IgD-negative memory B cell (primary cell): ENCODE results near the gene CAMK2A. TPM values are rescaled to one million over a fixed set of nuclear protein-coding genes. Genes with fewer than 3 reads are reported as not detected.

ENCODE experiments used
- H3K27ac Mint-ChIP-seq, 3 donors: one replicate each; pipeline ENCODE4 v1.8.0; 2020 to 2022; ENCODE audit warnings: mild to moderate bottlenecking in 3 of 3, mixed read lengths in 3 of 3, moderate library complexity in 1 of 3
- H3K27me3 Mint-ChIP-seq: one replicate; pipeline ENCODE4 v1.8.0; 2021; ENCODE audit warnings: mixed read lengths
- H3K36me3 Mint-ChIP-seq: one replicate; pipeline ENCODE4 v1.8.0; 2020; ENCODE audit warnings: mild to moderate bottlenecking, mixed read lengths
- H3K4me1 Mint-ChIP-seq, 3 donors: one replicate each; pipeline ENCODE4 v1.8.0; 2020 to 2022; ENCODE audit warnings: mixed read lengths in 3 of 3, mild to moderate bottlenecking in 1 of 3
- H3K4me3 Mint-ChIP-seq, 4 donors: one replicate each; pipeline ENCODE4 v1.8.0; 2020 to 2022; ENCODE audit warnings: mild to moderate bottlenecking in 4 of 4, mixed read lengths in 4 of 4, moderate library complexity in 3 of 4
- H3K9me3 Mint-ChIP-seq, 3 donors: one replicate each; pipeline ENCODE4 v1.8.0; 2020 to 2021; ENCODE audit warnings: mixed read lengths in 3 of 3, mild to moderate bottlenecking in 1 of 3
- polyA plus RNA-seq: library from polyadenylated mRNA; unstranded; fragments of 300-500 nt; fragmentation: Illumina TruSeq; gene quantifications from one replicate; pipeline ENCODE4 v1.2.3, GENCODE V29; 2021

Gene CAMK2A
- polyA plus RNA-seq, 1 donor from 2014 or later, result not detected

DNA sequence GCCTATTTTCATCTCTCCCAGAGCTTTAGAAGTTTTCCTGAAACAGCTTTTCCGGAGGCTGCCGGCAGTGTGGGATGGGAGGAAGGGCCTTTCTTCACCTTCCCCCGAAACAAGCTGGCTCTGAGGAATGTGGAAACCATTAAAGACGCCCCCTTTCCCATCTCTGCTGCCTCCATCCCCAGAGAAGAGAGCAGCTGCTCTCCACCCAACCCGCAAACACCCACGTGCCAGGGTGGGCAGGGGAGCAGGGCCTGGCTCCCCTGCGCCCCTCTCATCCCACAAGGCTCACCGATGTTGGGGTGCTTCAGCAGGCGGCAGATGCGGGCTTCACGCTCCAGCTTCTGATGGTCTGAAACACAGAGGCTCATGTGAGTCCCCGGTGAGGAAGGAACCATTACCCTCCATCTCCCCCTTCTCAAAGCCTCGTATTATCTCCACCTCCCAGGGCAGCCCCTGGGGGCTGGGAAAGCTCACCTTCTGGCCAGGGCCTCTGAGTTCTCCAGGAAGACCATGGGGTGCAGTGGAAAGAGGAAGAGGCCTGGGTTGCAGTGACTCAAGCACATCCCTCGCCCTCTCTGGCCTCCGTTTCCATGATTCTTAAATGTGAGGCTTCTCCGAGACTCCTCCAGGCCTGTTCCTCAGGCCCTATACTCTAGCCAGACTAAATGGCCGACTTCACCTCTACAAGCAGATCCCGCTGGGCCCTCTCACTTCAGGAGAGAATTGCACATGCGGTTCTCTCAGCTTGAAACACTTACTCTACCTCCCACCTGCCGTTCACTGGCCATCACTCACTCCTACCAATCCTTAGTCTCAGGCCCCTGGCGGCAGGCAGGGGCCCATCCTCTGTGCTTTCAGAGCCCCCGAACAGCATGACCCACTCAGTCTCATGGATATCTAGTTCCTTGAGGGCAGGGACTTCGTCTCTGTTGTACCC lies 24.6 kb downstream of the CAMK2A start:
- Mint-ChIP-seq H3K27ac (no peak overlapping the region), H3K4me1 (peaks cover 0 to 1% (median 0%) of the 10 kb centered on the region in 3 donors), H3K36me3 (no peaks in the 10 kb centered on the region), H3K4me3 (no peak overlapping the region), H3K9me3 (no peaks in the 10 kb centered on the region), H3K27me3 (peaks cover 12% of the 10 kb centered on the region)

DNA sequence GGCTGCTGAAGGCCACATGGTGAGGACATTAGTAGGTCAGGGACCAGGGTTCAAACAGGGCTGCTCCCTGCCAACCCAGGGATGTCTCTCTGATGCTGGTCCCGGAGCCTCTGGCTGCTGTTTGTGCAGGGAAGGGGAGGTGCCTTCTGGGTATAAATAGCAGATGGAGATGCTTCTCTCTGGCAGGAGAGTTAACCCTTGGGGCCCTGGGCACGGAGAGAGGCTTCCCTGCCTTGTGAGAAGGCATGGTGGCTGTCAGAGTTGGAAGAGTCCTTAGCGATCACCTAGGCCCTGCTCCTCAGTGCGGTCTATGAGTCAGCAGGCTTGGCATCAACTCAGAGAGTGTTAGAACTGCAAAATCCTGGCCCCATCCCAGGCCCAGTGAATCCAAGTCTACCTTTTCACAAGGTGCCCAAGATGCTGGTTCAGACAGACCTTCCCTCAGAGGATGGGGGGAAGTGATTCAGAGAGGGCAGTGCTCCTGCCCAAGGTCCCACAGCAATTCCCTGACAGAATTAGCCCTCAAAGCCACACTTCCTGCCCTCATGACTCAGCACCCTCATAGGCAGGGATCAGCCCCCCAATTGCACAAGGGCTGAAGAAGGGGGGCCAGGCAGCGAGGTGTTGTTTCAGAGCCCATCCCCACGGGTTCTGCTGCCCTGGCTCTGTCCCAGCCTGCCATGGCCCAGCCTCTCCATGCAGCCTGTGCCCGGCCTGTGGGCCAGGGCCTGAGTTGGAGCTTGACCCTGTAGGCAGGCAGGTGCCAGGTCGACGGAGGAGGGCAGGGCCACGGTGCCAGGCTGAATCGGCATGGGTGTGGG lies 25.6 kb downstream of the CAMK2A start:
- H3K27ac Mint-ChIP-seq, result no peak overlapping the region
- peaks cover 0 to 1% (median 0%) of the 10 kb centered on the region in 3 donors for H3K4me1 Mint-ChIP-seq
- no peaks in the 10 kb centered on the region for H3K36me3 Mint-ChIP-seq
- no peak overlapping the region for H3K4me3 Mint-ChIP-seq
- no peaks in the 10 kb centered on the region for H3K9me3 Mint-ChIP-seq
- peaks cover 12% of the 10 kb centered on the region for H3K27me3 Mint-ChIP-seq

DNA sequence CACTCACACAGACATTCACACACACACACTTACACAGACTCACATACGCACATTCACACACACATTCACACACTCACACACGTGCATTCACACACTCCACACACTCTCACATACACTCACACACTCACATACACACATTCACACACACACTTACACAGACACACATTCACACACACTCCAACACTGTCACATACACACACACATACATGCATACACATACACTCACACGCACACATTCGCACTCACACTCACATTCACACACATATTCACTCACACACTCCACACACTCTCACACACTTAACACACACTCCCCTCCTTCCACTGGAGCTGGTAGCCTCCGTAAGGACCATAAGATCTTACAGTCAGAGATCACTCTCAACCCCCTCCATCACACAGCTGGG lies 26.2 kb downstream of the CAMK2A start:
- no peak overlapping the region for H3K27ac Mint-ChIP-seq
- peaks cover 0 to 1% (median 0%) of the 10 kb centered on the region in 3 donors for H3K4me1 Mint-ChIP-seq
- H3K9me3 Mint-ChIP-seq, result no peaks in the 10 kb centered on the region
- H3K36me3 Mint-ChIP-seq, result no peaks in the 10 kb centered on the region
- no peak overlapping the region for H3K4me3 Mint-ChIP-seq
- peaks cover 10% of the 10 kb centered on the region for H3K27me3 Mint-ChIP-seq

DNA sequence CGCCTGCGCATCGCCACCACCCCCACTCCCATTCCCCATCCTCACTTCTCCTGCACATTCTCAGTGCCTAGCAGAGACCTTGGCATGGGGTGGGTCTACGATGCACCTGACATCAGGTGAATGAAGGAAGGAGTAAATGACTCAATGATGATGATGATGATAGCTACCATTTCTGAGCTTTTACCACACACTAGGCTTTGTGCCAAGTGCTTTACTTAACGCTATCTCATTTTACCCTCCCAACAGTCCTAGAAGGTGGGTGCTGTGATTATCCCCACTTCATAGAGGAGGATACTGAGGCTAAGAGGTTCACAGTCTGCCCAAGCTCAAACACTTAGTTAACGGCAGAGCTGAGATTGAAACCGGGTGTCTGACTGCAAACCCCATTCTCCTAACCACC lies 27.1 kb downstream of the CAMK2A start:
- H3K9me3 Mint-ChIP-seq, result no peaks in the 10 kb centered on the region
- H3K27ac Mint-ChIP-seq, result no peak overlapping the region
- no peaks in the 10 kb centered on the region for H3K36me3 Mint-ChIP-seq
- peaks cover 0 to 1% (median 0%) of the 10 kb centered on the region in 3 donors for H3K4me1 Mint-ChIP-seq
- H3K4me3 Mint-ChIP-seq, result no peak overlapping the region
- peaks cover 9% of the 10 kb centered on the region for H3K27me3 Mint-ChIP-seq

DNA sequence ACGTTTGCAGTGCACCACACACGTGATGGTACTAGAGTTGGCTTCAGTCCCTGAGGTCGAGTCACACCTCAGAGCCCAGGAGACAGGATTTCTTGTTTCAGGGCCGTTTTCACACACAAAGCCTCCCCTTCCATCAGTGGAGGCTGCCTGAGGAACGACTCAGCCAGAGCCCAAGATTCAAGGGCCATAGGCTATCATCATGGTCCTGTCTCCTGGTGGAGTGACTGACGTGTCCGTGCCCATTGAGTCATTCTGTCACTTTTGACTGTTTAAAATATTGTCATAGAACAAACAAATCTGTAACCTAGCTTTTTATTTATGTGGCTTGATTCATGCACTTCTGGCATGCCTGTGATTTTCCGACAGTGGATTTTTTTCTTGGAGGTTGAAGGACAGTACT lies 28.3 kb downstream of the CAMK2A start:
- no peaks in the 10 kb centered on the region for H3K4me1 Mint-ChIP-seq
- no peaks in the 10 kb centered on the region for H3K36me3 Mint-ChIP-seq
- no peak overlapping the region for H3K27ac Mint-ChIP-seq
- peaks cover 9% of the 10 kb centered on the region for H3K27me3 Mint-ChIP-seq
- no peaks in the 10 kb centered on the region for H3K9me3 Mint-ChIP-seq
- H3K4me3 Mint-ChIP-seq, result no peak overlapping the region

DNA sequence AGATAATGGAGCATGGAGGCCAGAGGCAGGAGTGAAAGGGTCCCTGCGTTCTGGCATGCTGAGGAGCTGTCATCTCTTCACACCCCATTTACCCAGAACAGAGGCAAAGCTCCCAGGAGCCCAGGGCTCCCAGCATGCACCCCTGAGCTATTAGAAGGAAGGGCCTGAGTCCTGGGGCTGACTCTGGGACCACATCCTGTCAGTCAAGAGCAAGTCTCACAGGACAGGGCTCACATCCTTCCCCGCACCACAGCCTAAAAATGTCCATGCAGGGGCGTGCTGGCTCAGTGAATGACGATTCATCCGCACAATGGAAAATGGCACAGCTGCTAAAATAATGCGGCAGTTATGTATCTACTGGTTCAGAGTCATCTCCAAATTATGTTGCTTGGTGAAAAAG lies 31.4 kb downstream of the CAMK2A start:
- peaks cover 10% of the 10 kb centered on the region for H3K27me3 Mint-ChIP-seq
- no peaks in the 10 kb centered on the region for H3K9me3 Mint-ChIP-seq
- peak overlapping the region in 1 of 4 donors; percentile 51 for H3K4me3 Mint-ChIP-seq
- H3K27ac Mint-ChIP-seq, result no peak overlapping the region
- no peaks in the 10 kb centered on the region for H3K4me1 Mint-ChIP-seq
- H3K36me3 Mint-ChIP-seq, result no peaks in the 10 kb centered on the region

DNA sequence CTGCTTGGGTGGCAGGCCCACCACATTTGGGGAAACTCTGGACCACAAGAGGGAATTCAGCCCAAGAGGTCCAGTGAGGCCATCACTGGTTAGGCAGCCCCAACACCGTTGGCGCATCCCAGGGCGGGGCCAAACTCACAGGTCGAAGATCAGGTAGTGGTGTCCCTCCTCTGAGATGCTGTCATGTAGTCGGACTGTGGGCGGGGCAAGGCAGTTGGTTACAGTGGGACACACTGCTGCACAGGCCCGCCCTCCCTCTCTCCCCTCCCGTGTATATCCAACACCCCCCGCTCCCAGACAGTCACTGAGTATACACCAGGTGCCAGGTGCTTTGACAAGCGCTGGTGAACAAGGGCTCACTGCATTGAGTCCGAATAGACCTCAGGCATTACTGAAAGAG lies 32.1 kb downstream of the CAMK2A start:
- no peaks in the 10 kb centered on the region for H3K4me1 Mint-ChIP-seq
- H3K9me3 Mint-ChIP-seq, result no peaks in the 10 kb centered on the region
- peaks cover 10% of the 10 kb centered on the region for H3K27me3 Mint-ChIP-seq
- H3K4me3 Mint-ChIP-seq, result no peak overlapping the region
- no peak overlapping the region for H3K27ac Mint-ChIP-seq
- no peaks in the 10 kb centered on the region for H3K36me3 Mint-ChIP-seq

DNA sequence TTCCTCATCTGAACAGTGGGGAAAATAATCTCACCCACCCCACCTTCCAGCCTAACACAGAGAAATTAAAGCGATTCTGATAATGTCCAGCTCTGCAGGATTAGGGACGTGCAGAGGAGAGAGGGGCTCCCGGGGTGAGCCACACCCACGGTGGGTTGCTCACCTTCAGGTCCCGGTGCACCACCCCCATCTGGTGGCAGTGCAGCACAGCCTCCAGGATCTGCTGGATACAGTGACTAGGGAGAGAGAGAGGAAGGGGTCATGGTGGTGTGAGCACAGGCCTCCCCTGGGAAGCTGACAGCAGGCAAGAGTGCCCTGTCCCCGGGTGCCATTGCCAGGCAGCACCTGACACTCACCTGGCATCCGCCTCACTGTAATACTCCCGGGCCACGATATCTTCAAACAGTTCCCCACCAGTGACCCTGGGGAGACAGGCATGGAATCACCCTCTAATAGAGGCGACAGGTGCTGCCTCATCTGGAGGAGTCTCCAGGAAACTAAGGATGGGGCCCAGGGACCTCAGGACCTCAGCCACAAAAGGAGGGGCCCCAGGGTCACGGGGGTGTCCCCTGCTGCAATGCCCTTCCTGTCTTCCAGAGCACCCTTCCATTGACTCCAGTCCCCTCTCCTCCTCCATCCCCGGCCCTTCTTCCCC lies 33.0 kb downstream of the CAMK2A start:
- no peaks in the 10 kb centered on the region for H3K4me1 Mint-ChIP-seq
- no peak overlapping the region for H3K27ac Mint-ChIP-seq
- no peaks in the 10 kb centered on the region for H3K36me3 Mint-ChIP-seq
- no peaks in the 10 kb centered on the region for H3K9me3 Mint-ChIP-seq
- peaks cover 10% of the 10 kb centered on the region for H3K27me3 Mint-ChIP-seq
- no peak overlapping the region for H3K4me3 Mint-ChIP-seq

DNA sequence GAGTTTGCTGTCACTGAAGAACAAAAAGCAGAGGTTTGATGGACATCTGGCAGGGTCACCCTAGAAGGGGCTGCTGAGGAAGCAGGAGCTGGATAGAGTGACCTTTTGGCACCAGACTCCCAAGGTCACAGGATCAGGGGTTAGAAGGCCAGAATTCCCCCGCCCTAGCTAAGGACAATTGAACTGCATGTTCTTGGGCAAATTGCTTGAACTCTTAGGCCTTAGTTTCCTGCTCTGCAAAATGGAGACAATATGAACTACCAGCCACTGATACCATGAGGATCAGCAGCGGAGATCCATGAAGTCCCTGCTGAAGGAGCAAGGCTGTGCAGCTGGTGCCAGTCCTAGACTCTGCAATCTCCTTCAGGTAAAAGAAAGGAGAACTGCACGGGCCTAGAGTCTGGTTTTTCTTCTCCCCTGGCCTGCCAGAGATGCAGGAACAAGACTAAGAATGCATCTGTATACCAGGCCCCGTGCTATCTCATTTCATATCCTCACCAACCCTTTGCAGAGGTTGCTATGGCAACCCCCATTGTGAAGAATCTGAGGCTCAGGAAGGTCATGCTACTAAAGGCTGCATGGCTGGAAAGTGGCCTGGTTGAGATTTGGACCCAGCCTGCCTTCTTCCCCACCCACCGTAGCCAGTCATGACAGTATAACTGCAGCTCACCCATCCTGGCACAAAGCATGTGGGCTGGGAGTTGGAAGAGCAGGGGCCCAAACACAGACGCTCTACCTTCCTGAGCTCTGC lies 33.7 kb downstream of the CAMK2A start:
- Mint-ChIP-seq H3K4me3 (no peak overlapping the region), H3K4me1 (no peaks in the 10 kb centered on the region), H3K36me3 (no peaks in the 10 kb centered on the region), H3K27me3 (peaks cover 10% of the 10 kb centered on the region), H3K9me3 (no peaks in the 10 kb centered on the region), H3K27ac (no peak overlapping the region)

DNA sequence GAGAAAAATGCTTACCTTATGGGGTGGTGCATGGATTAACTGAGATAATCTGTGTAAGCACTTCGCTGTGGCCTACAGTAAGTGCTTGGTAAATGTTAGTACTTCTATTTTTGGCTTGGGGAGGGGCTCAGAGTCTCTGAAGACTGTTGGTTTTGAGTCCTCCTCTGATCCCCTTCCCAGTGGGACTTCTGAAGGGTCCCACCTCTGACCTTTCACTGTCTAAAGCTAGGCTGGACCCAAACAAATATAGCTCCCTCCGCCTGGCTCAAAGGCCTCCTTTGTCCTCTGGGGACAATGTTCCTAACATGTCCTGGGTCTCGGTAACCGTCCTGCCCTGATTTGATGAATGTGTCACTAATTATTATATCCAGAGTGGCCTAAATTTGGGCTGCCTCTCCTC lies 34.8 kb downstream of the CAMK2A start:
- H3K27ac Mint-ChIP-seq, result no peak overlapping the region
- H3K9me3 Mint-ChIP-seq, result no peaks in the 10 kb centered on the region
- no peak overlapping the region for H3K4me3 Mint-ChIP-seq
- peaks cover 6% of the 10 kb centered on the region for H3K27me3 Mint-ChIP-seq
- no peaks in the 10 kb centered on the region for H3K4me1 Mint-ChIP-seq
- no peaks in the 10 kb centered on the region for H3K36me3 Mint-ChIP-seq

DNA sequence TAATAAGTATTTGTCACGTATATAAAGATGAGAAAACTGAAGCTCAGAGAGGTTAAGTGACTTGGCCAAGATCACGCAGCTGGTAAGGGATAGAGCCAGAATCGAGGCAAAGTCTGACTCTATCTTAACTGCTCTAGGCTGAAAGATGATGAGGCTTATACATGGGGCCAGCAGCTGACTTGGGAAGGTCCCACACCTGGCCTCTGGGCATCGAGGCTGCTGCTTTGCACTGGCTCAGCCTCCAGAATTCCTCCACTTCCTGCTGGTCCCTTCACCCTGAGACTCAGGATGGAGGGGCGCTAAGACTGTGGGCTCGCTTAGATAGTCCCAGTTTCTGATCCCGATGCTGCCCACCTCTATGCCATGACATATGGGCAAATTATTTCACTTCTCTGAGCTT lies 35.2 kb downstream of the CAMK2A start:
- no peaks in the 10 kb centered on the region for H3K36me3 Mint-ChIP-seq
- H3K4me3 Mint-ChIP-seq, result no peak overlapping the region
- H3K9me3 Mint-ChIP-seq, result no peaks in the 10 kb centered on the region
- no peaks in the 10 kb centered on the region for H3K4me1 Mint-ChIP-seq
- H3K27ac Mint-ChIP-seq, result no peak overlapping the region
- H3K27me3 Mint-ChIP-seq, result peaks cover 6% of the 10 kb centered on the region

DNA sequence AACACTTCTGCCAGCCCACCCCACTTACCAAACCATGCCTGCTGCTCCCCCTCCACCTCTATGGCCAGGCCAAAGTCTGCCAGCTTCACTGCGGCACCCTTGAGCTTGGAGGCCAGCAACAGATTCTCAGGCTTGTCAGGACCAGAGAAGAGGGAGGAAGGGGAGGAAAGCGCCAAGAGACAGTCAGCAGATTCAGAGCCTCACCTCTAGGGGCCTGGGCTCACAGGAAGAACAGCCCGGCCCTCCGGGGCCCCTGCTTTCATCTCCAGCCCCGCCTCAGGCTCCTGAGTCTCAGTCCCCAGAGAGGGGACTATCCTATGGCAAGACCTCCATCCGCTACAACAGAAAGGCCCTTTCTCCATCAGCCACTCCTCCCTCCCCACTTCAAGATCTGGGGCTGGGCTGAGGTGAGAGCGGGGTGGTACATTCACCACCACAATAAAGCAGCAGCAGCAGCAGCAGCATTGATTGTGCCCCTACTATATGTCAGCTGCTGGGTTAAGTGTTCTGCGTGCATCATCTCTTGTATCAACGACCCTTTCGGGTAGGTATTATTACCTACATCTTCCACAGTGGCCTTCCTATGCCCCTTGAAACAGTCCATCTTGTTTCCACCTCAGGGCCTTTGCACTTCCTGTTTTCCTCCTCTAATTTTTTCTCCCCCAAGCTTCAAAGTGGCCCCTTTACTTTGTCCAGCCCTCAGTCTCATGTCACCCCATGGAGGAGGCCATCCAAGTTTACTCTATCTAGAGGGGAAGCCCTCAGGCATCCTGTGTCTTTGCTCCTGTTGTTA lies 36.0 kb downstream of the CAMK2A start:
- H3K27ac Mint-ChIP-seq, result no peak overlapping the region
- H3K4me1 Mint-ChIP-seq, result no peaks in the 10 kb centered on the region
- H3K9me3 Mint-ChIP-seq, result no peaks in the 10 kb centered on the region
- peak overlapping the region in 1 of 4 donors; percentile 25 for H3K4me3 Mint-ChIP-seq
- H3K27me3 Mint-ChIP-seq, result peaks cover 6% of the 10 kb centered on the region
- no peaks in the 10 kb centered on the region for H3K36me3 Mint-ChIP-seq

DNA sequence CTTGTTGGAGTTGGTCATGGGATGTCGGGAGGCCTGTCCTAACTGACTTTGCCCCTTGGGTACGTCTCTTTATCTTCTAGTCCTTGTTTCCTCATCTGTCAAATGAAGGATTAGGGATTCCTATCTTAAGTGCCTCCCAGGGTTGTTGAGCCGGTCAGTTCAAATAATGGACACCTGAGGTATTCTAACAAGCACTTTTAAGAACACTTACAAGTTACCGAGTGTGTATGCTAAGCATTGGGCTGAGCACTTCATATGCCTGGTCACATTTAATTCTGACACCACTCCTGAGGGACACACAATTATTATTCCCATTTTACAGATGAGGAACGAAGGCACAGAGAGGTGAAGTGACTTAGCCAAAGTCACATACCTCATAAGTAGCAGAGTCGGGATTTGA lies 37.1 kb downstream of the CAMK2A start:
- Mint-ChIP-seq H3K27ac (no peak overlapping the region), H3K9me3 (no peaks in the 10 kb centered on the region)

DNA sequence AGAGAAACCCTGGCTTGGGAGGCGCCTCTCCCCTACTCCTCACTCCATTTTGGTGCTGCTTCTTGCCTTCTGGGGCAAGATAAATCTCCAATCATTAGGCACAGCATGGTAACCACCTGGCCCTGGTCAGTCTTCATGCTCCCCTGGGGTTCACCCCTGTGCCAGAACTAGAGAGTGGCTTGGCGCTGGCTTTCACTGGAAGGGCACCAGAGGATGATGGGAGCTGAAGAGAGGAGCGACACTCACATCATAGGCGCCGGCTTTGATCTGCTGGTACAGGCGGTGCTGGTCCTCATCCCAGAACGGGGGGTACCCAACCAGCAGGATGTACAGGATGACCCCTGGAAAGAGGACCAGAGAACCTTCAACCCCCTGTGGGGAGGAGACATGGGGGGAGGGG lies 38.1 kb downstream of the CAMK2A start:
- H3K27ac Mint-ChIP-seq, result no peak overlapping the region
- H3K27me3 Mint-ChIP-seq, result peaks cover 6% of the 10 kb centered on the region
- no peak overlapping the region for H3K4me3 Mint-ChIP-seq
- no peaks in the 10 kb centered on the region for H3K9me3 Mint-ChIP-seq
- no peaks in the 10 kb centered on the region for H3K4me1 Mint-ChIP-seq
- H3K36me3 Mint-ChIP-seq, result no peaks in the 10 kb centered on the region

More for the DNA sequence above, 37.1 kb downstream of the CAMK2A start:
- H3K4me1 Mint-ChIP-seq, result no peaks in the 10 kb centered on the region
- H3K36me3 Mint-ChIP-seq, result no peaks in the 10 kb centered on the region
- H3K4me3 Mint-ChIP-seq, result no peak overlapping the region
- peaks cover 6% of the 10 kb centered on the region for H3K27me3 Mint-ChIP-seq
